Skeletal muscle tissue (tissue), 2 donors: ENCODE measurements around the gene EGFL7. TPM values are rescaled to one million over a fixed set of nuclear protein-coding genes. Genes with fewer than 3 reads are reported as not detected.

Experiments
- small RNA-seq: library from RNA; depleted of rRNA; stranded (forward); fragments of <200 nt; gene quantifications from one replicate; pipeline ENCODE3, GENCODE V24; 2014
- total RNA-seq: library from RNA; depleted of rRNA; stranded (reverse); fragments of >200 nt; gene quantifications from one replicate; pipeline ENCODE4 v1.2.3, GENCODE V29; 2014

The EGFL7 gene
- total RNA-seq, 1 donor from 2014 or later = 51.7 TPM

Small RNA genes within 50 kb of the gene (small RNA-seq; reads per million reads assigned to genes)
- gene MIR126 = 3,985 reads per million, percentile 99 among the genes with 10 or more reads in this experiment

Other genes with a start within 250 kb of the EGFL7 start
- 4.7 TPM for gene INPP5E, start 223.1 kb upstream of the EGFL7 start, total RNA-seq
- 14.1 TPM for gene SEC16A, start 179.9 kb upstream of the EGFL7 start, total RNA-seq
- 69.4 TPM for gene NOTCH1, start 116.9 kb upstream of the EGFL7 start, total RNA-seq
- 27.1 TPM for gene AGPAT2, start 24.5 kb downstream of the EGFL7 start, total RNA-seq
- 11.0 TPM for gene DIPK1B, start 49.7 kb downstream of the EGFL7 start, total RNA-seq
- 2.1 TPM for gene LCN10, start 80.0 kb downstream of the EGFL7 start, total RNA-seq
- not detected for gene LCN6, start 85.6 kb downstream of the EGFL7 start, total RNA-seq
- not detected for gene LCN8, start 95.3 kb downstream of the EGFL7 start, total RNA-seq
- not detected for gene LCN15, start 101.6 kb downstream of the EGFL7 start, total RNA-seq
- gene TMEM141, start 128.4 kb downstream of the EGFL7 start, total RNA-seq = 28.7 TPM
- gene CCDC183, start 133.4 kb downstream of the EGFL7 start, total RNA-seq = 1.0 TPM
- 34.4 TPM for gene RABL6, start 145.0 kb downstream of the EGFL7 start, total RNA-seq
- gene AJM1, start 179.6 kb downstream of the EGFL7 start, total RNA-seq = 0.52 TPM
- gene PHPT1, start 186.5 kb downstream of the EGFL7 start, total RNA-seq = 109 TPM
- 0.52 TPM for gene MAMDC4, start 189.4 kb downstream of the EGFL7 start, total RNA-seq
- 196 TPM for gene EDF1, start 203.4 kb downstream of the EGFL7 start, total RNA-seq
- gene TRAF2, start 223.6 kb downstream of the EGFL7 start, total RNA-seq = 4.7 TPM